ENCODE data around the gene PLEKHN1.
A peak's percentile ranks its signal among the peaks of the same experiment; 100 is the strongest.

Gene PLEKHN1

GRCh38 chr1:964691-965525 lies 1.4 kb upstream of the PLEKHN1 start:
- Histone ChIP-seq H3K9me3 (ENCODE audit: low read length) (no peaks in the 10 kb centered on the region), H2AFZ (ENCODE audit: low read depth, low read length) (no peak overlapping the region), H3K27me3 (ENCODE audit: insufficient read depth, low read length) (peaks cover 43% of the 10 kb centered on the region), H3K36me3 (ENCODE audit: insufficient read depth, low read length) (peaks cover 12% of the 10 kb centered on the region), H3K4me3 (ENCODE audit: low read length) (no peak overlapping the region), H3K4me1 (ENCODE audit: insufficient read depth, low read length) (peaks cover 11% of the 10 kb centered on the region)

- Histone ChIP-seq H3K27me3 (ENCODE audit: insufficient read depth, low read length) (peaks cover 50% of the 10 kb centered on the region), H2AFZ (ENCODE audit: low read depth, low read length) (no peak overlapping the region), H3K4me3 (ENCODE audit: low read length) (no peak overlapping the region), H3K36me3 (ENCODE audit: insufficient read depth, low read length) (peaks cover 12% of the 10 kb centered on the region), H3K4me1 (ENCODE audit: insufficient read depth, low read length) (peaks cover 11% of the 10 kb centered on the region), H3K9me3 (ENCODE audit: low read length) (no peaks in the 10 kb centered on the region)
Observed at GRCh38 chr1:965526-966134, 652 bp upstream of the PLEKHN1 start.

- Histone ChIP-seq H3K9me3 (ENCODE audit: low read length) (no peaks in the 10 kb centered on the region), H3K27me3 (ENCODE audit: insufficient read depth, low read length) (peaks cover 61% of the 10 kb centered on the region), H2AFZ (ENCODE audit: low read depth, low read length) (peak overlapping the region; percentile 75), H3K4me1 (ENCODE audit: insufficient read depth, low read length) (peaks cover 6% of the 10 kb centered on the region), H3K36me3 (ENCODE audit: insufficient read depth, low read length) (peaks cover 12% of the 10 kb centered on the region), H3K4me3 (ENCODE audit: low read length) (peak overlapping the region; percentile 44)
Observed at GRCh38 chr1:966704-967300, 520 bp downstream of the PLEKHN1 start.

- H2AFZ ChIP-seq (ENCODE audit: low read depth, low read length): no peak overlapping the region
- peaks cover 67% of the 10 kb centered on the region for H3K27me3 ChIP-seq (ENCODE audit: insufficient read depth, low read length)
- peaks cover 4% of the 10 kb centered on the region for H3K36me3 ChIP-seq (ENCODE audit: insufficient read depth, low read length)
- H3K9me3 ChIP-seq (ENCODE audit: low read length): no peaks in the 10 kb centered on the region
- peaks cover 6% of the 10 kb centered on the region for H3K4me1 ChIP-seq (ENCODE audit: insufficient read depth, low read length)
- H3K4me3 ChIP-seq (ENCODE audit: low read length): no peak overlapping the region
Observed at GRCh38 chr1:967466-968343, 1.4 kb downstream of the PLEKHN1 start.

GRCh38 chr1:969260-969855 lies 3.1 kb downstream of the PLEKHN1 start:
- Histone ChIP-seq H3K4me3 (ENCODE audit: low read length) (no peak overlapping the region), H3K27me3 (ENCODE audit: insufficient read depth, low read length) (peaks cover 82% of the 10 kb centered on the region), H3K9me3 (ENCODE audit: low read length) (no peaks in the 10 kb centered on the region), H3K36me3 (ENCODE audit: insufficient read depth, low read length) (peaks cover 3% of the 10 kb centered on the region), H2AFZ (ENCODE audit: low read depth, low read length) (no peak overlapping the region), H3K4me1 (ENCODE audit: insufficient read depth, low read length) (peaks cover 11% of the 10 kb centered on the region)

GRCh38 chr1:970242-970972 lies 4.1 kb downstream of the PLEKHN1 start:
- peaks cover 92% of the 10 kb centered on the region for H3K27me3 ChIP-seq (ENCODE audit: insufficient read depth, low read length)
- no peaks in the 10 kb centered on the region for H3K9me3 ChIP-seq (ENCODE audit: low read length)
- H2AFZ ChIP-seq (ENCODE audit: low read depth, low read length): no peak overlapping the region
- H3K36me3 ChIP-seq (ENCODE audit: insufficient read depth, low read length): no peaks in the 10 kb centered on the region
- H3K4me3 ChIP-seq (ENCODE audit: low read length): no peak overlapping the region
- peaks cover 11% of the 10 kb centered on the region for H3K4me1 ChIP-seq (ENCODE audit: insufficient read depth, low read length)

GRCh38 chr1:970973-971730 lies 4.9 kb downstream of the PLEKHN1 start:
- Histone ChIP-seq H3K9me3 (ENCODE audit: low read length) (no peaks in the 10 kb centered on the region), H3K36me3 (ENCODE audit: insufficient read depth, low read length) (no peaks in the 10 kb centered on the region), H3K27me3 (ENCODE audit: insufficient read depth, low read length) (peaks cover 89% of the 10 kb centered on the region), H3K4me3 (ENCODE audit: low read length) (no peak overlapping the region), H2AFZ (ENCODE audit: low read depth, low read length) (no peak overlapping the region), H3K4me1 (ENCODE audit: insufficient read depth, low read length) (peaks cover 16% of the 10 kb centered on the region)

- no peaks in the 10 kb centered on the region for H3K9me3 ChIP-seq (ENCODE audit: low read length)
- no peaks in the 10 kb centered on the region for H3K36me3 ChIP-seq (ENCODE audit: insufficient read depth, low read length)
- peaks cover 82% of the 10 kb centered on the region for H3K27me3 ChIP-seq (ENCODE audit: insufficient read depth, low read length)
- peaks cover 10% of the 10 kb centered on the region for H3K4me1 ChIP-seq (ENCODE audit: insufficient read depth, low read length)
- H2AFZ ChIP-seq (ENCODE audit: low read depth, low read length): no peak overlapping the region
- no peak overlapping the region for H3K4me3 ChIP-seq (ENCODE audit: low read length)
Observed at GRCh38 chr1:971751-972506, 5.6 kb downstream of the PLEKHN1 start.

- Histone ChIP-seq H3K27me3 (ENCODE audit: insufficient read depth, low read length) (peaks cover 72% of the 10 kb centered on the region), H3K36me3 (ENCODE audit: insufficient read depth, low read length) (no peaks in the 10 kb centered on the region), H2AFZ (ENCODE audit: low read depth, low read length) (no peak overlapping the region), H3K4me1 (ENCODE audit: insufficient read depth, low read length) (peaks cover 10% of the 10 kb centered on the region), H3K9me3 (ENCODE audit: low read length) (no peaks in the 10 kb centered on the region), H3K4me3 (ENCODE audit: low read length) (no peak overlapping the region)
Observed at GRCh38 chr1:972726-973458, 6.6 kb downstream of the PLEKHN1 start.

GRCh38 chr1:973459-974292 lies 7.4 kb downstream of the PLEKHN1 start:
- Histone ChIP-seq H3K27me3 (ENCODE audit: insufficient read depth, low read length) (peaks cover 64% of the 10 kb centered on the region), H3K9me3 (ENCODE audit: low read length) (peaks cover 2% of the 10 kb centered on the region), H3K4me1 (ENCODE audit: insufficient read depth, low read length) (peaks cover 10% of the 10 kb centered on the region), H2AFZ (ENCODE audit: low read depth, low read length) (no peak overlapping the region), H3K36me3 (ENCODE audit: insufficient read depth, low read length) (no peaks in the 10 kb centered on the region), H3K4me3 (ENCODE audit: low read length) (no peak overlapping the region)
